ENCODE results near the gene ATRN. TPM values are rescaled to one million over a fixed set of nuclear protein-coding genes. Genes with fewer than 3 reads are reported as not detected.

The ATRN gene
- total RNA-seq, 1 experiment from 2014 or later: 26.1 TPM

GRCh38 chr20:3670511-3670910 is 199.7 kb downstream of the ATRN start:
- DNase-seq (peak; percentile 17), ATAC-seq (peak; percentile 27)
- no TSS peak for BruUV-seq (replicated peaks)
- intact Hi-C loops (cut with micrococcal nuclease): no loop called here
- Histone ChIP-seq H3K27ac (ENCODE audit: low read length) (no peak overlapping the region), H3K36me3 (ENCODE audit: low read depth, low read length) (no peaks in the 10 kb centered on the region), H3K9me3 (ENCODE audit: low read length) (no peaks in the 10 kb centered on the region), H3K27me3 (ENCODE audit: low read length) (peaks cover 38% of the 10 kb centered on the region), H3K4me3 (ENCODE audit: low read length) (no peak overlapping the region), H3K9ac (ENCODE audit: low read length) (no peak overlapping the region), H3K79me2 (ENCODE audit: low read length) (no peaks in the 10 kb centered on the region), H3F3A (ENCODE audit: low read length, unreplicated experiment) (no peaks in the 10 kb centered on the region), H3K4me2 (ENCODE audit: low read length) (no peak overlapping the region), H3K9me2 (replicated peaks; ENCODE audit: low read length) (no peaks in the 10 kb centered on the region), H4K20me1 (ENCODE audit: low read length) (no peaks in the 10 kb centered on the region), H2AFZ (ENCODE audit: low read length) (no peak overlapping the region), H3K4me1 (ENCODE audit: insufficient read depth, low read length) (no peaks in the 10 kb centered on the region)
- CTCF ChIA-PET: no interaction called here
- TF ChIP-seq EZH2 (IDR thresholded peaks at IDR 0.05; ENCODE audit: low read length, unreplicated experiment) (no peak), EZH2phosphoT487 (IDR thresholded peaks at IDR 0.05; ENCODE audit: borderline replicate concordance, low read length) (no peak), CTCF (conservative IDR thresholded peaks at IDR 0.05; ENCODE audit: low read depth, low read length) (no peak)
- POLR2A ChIA-PET (ENCODE audit: unreplicated experiment): no interaction called here

- TF ChIP-seq CTCF (conservative IDR thresholded peaks at IDR 0.05; ENCODE audit: low read depth, low read length) (no peak), EZH2phosphoT487 (IDR thresholded peaks at IDR 0.05; ENCODE audit: borderline replicate concordance, low read length) (no peak), EZH2 (IDR thresholded peaks at IDR 0.05; ENCODE audit: low read length, unreplicated experiment) (no peak)
- no peaks in the 10 kb centered on the region for H3K4me1 ChIP-seq (ENCODE audit: insufficient read depth, low read length)
- ChIA-PET CTCF (no interaction called here), POLR2A (ENCODE audit: unreplicated experiment) (no interaction called here)
- intact Hi-C loops (cut with micrococcal nuclease): no loop called here
- H3K4me3 ChIP-seq (ENCODE audit: low read length): no peak overlapping the region
- H3K9me2 ChIP-seq (replicated peaks; ENCODE audit: low read length): no peaks in the 10 kb centered on the region
- ATAC-seq (no peak), DNase-seq (no peak)
- H3K36me3 ChIP-seq (ENCODE audit: low read depth, low read length): no peaks in the 10 kb centered on the region
- H3K27me3 ChIP-seq (ENCODE audit: low read length): peaks cover 43% of the 10 kb centered on the region
- H2AFZ ChIP-seq (ENCODE audit: low read length): no peak overlapping the region
- no peaks in the 10 kb centered on the region for H3K9me3 ChIP-seq (ENCODE audit: low read length)
- no peaks in the 10 kb centered on the region for H3F3A ChIP-seq (ENCODE audit: low read length, unreplicated experiment)
- no TSS peak for BruUV-seq (replicated peaks)
- no peak overlapping the region for H3K27ac ChIP-seq (ENCODE audit: low read length)
- H3K9ac ChIP-seq (ENCODE audit: low read length): no peak overlapping the region
- no peaks in the 10 kb centered on the region for H3K79me2 ChIP-seq (ENCODE audit: low read length)
- H3K4me2 ChIP-seq (ENCODE audit: low read length): no peak overlapping the region
- H4K20me1 ChIP-seq (ENCODE audit: low read length): no peaks in the 10 kb centered on the region
Measured at GRCh38 chr20:3670945-3671344, 200.1 kb downstream of the ATRN start.

GRCh38 chr20:3671986-3672546 is 201.2 kb downstream of the ATRN start:
- H3K4me3 ChIP-seq (ENCODE audit: low read length): no peak overlapping the region
- no peaks in the 10 kb centered on the region for H3K36me3 ChIP-seq (ENCODE audit: low read depth, low read length)
- TF ChIP-seq EZH2phosphoT487 (IDR thresholded peaks at IDR 0.05; ENCODE audit: borderline replicate concordance, low read length) (no peak), CTCF (conservative IDR thresholded peaks at IDR 0.05; ENCODE audit: low read depth, low read length) (no peak), EZH2 (IDR thresholded peaks at IDR 0.05; ENCODE audit: low read length, unreplicated experiment) (no peak)
- no peaks in the 10 kb centered on the region for H3K9me2 ChIP-seq (replicated peaks; ENCODE audit: low read length)
- ATAC-seq (no peak), DNase-seq (no peak)
- no peak overlapping the region for H2AFZ ChIP-seq (ENCODE audit: low read length)
- H3K27me3 ChIP-seq (ENCODE audit: low read length): peaks cover 48% of the 10 kb centered on the region
- POLR2A ChIA-PET (ENCODE audit: unreplicated experiment): no interaction called here
- no peaks in the 10 kb centered on the region for H3K9me3 ChIP-seq (ENCODE audit: low read length)
- H3K4me1 ChIP-seq (ENCODE audit: insufficient read depth, low read length): no peaks in the 10 kb centered on the region
- H3F3A ChIP-seq (ENCODE audit: low read length, unreplicated experiment): no peaks in the 10 kb centered on the region
- intact Hi-C loops (cut with micrococcal nuclease): no loop called here
- no peaks in the 10 kb centered on the region for H3K79me2 ChIP-seq (ENCODE audit: low read length)
- H4K20me1 ChIP-seq (ENCODE audit: low read length): no peaks in the 10 kb centered on the region
- no peak overlapping the region for H3K27ac ChIP-seq (ENCODE audit: low read length)
- BruUV-seq (replicated peaks): no TSS peak
- H3K4me2 ChIP-seq (ENCODE audit: low read length): no peak overlapping the region
- CTCF ChIA-PET: no interaction called here
- H3K9ac ChIP-seq (ENCODE audit: low read length): no peak overlapping the region

All from PC-3 (cell line).